Measurements from ENCODE around the gene CRYL1.

Gene CRYL1

DNA sequence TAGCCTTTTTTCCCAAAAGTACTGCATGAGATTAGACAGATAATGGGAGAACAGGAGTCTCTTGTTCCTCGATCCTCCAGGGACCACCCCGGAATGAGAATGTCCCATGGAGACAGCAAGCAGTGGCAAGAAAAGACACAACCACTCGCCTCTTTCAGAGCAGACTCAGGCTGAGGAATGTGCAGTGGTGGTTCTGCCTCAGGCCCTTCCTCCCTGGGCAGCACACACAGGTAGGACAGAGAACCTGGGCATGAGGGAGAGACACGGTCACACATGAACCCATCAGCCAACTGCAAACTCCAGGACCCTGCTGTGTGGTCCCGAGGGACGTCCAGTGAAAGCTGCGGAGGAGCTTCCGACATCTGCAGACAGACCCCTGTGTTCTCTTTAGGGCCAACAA lies 31.0 kb downstream of the CRYL1 start:
- DNase-seq, result no peak

DNA sequence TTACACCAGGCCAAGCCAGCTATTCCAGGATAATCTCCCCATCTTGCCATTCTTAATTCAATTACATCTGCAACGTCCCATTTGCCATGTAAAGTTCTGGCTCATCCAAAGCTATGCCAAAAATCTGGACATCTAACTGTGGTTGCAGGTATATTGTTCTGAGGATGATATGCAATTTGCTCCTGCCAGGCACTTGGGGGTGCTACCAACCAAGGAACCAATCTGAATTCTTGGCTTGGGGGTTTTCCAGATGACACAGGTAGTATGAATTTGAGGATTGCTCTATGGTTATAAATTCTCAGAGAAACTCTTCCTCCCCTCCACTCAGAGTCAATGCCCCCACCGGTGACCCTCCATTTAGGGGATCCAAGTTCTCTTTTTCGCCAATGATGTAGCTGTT lies 33.0 kb downstream of the CRYL1 start:
- DNase-seq, result peak in 1 of 2 donors; percentile 10

DNA sequence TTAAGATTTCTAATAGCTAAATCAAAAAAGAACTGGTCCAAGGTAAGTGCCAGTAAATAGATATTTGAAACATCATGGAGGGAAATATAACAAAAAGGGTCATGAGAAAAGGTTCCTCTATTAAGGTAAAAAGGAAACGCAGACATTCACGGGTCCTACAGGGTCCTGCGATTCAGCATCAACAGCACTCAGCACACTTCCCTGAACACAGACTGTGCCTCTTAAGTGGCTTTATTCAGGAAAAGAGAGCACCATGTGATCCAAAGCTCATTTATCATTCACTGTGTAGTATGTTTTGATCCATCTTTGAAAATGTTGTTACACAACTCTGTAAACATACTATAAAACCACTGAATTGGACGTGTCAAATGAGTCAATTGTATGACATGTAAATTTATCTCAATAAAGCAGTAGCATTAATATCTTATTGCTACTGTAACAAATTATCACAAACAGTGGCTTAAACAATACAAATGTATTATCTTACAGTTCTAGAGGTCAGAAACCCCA lies 33.7 kb downstream of the CRYL1 start:
- DNase-seq, result no peak

DNA sequence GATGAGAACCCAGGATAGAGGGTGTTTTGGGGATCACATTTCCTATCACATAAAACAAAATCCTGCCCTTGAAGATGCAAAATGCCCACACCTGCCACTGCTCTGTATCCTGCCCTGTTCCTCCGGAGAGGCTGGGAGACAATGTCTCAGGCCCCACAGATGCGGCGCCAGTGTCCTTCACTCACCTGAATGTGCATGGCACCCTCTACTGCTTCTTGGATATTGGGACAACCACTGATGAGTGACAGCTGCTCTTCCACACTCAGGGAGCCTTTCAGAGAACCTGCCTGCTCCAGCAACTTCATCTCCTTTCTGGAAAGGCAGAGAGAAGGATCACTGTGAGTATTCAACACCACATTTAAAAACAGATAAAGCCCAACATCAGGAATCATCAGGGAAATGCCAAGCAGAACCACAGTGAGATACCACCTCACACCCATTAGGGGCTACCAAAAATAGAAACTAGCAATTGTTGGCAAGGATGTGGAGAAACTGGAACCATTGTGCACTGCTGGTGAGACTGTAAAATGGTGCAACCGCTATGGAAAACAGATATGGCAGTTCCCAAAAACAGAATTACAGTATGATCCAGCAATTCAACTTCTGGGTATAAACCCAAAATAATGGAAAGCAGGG lies 36.4 kb downstream of the CRYL1 start:
- DNase-seq, result peak; percentile 48 to 65

DNA sequence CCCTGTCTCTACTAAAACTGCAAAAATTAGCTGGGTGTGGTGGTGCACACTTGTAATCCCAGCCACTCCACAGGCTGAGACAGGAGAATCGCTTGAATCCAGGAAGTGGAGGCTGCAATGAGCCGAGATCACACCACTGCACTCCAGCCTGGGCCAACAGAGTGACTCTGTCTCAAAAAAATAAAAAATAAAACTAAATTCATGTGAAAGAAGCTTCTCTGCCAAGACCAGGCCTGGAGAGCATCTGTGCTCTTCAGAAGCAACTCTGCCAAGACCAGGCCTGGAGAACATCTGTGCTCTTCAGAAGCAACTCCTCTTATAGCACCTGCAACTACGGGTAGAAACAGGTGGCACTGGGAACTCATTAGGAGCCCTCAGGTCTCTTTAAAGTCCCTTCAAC lies 37.7 kb downstream of the CRYL1 start:
- no peak for DNase-seq

DNA sequence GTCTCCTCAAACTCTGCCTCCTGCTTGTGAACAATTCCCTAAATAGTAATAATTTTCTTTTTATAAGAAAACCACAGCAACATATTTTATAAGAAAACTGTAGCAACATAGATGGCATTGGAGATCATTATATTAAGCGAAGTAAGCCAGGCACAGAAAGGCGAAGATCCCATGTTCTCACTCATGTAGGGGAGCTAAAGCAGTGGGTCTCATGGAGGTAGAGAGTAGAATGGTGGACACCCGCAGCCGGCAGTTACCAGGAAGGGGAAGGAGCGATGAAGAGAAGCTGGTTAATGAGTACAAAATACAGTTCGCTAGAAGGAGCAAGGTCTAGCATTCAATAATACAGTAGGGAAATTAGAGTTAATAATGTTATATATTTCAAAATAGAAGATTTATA lies 42.9 kb downstream of the CRYL1 start:
- no peak for DNase-seq

DNA sequence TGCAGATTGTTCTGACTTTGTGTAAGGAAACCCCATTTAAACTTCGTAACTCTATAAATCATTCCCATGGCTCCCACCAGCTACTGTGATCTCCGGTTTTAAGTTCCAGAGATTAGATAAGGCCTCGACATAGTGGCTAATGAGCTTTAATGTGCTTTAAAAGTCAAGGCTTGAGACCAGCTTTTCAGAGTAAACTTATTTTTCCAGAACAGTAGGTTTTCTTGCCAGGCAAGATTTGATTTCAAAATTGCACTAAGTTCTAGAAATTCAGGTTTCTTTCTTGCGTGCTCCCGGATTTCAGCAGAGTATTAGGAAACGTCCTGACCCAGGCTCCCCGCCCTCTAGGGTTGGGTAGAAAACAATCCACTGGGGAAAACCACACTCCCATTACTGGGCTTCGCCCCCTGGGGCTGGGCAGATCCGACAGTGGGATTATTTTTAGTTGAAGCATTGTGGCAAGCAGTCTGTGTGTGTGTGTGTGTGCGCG lies 43.3 kb downstream of the CRYL1 start:
- no peak for DNase-seq

DNA sequence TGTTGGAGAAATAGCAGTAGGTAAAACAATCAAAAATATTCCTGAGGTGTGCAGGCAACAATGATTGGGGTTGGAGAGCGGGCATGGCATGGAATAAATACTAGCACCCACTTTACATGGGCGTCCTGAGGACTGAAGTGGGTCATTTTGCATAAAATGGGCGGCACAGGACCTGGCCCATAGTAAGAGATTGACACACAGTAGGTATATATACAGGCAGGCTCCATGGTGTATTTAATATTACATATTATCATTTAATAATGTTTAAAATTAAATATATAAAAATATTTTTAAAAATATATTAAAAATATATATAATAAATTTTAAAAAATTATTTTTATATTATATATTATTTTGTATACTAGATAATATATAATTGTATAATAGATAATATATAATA lies 48.3 kb downstream of the CRYL1 start:
- DNase-seq, result no peak

DNA sequence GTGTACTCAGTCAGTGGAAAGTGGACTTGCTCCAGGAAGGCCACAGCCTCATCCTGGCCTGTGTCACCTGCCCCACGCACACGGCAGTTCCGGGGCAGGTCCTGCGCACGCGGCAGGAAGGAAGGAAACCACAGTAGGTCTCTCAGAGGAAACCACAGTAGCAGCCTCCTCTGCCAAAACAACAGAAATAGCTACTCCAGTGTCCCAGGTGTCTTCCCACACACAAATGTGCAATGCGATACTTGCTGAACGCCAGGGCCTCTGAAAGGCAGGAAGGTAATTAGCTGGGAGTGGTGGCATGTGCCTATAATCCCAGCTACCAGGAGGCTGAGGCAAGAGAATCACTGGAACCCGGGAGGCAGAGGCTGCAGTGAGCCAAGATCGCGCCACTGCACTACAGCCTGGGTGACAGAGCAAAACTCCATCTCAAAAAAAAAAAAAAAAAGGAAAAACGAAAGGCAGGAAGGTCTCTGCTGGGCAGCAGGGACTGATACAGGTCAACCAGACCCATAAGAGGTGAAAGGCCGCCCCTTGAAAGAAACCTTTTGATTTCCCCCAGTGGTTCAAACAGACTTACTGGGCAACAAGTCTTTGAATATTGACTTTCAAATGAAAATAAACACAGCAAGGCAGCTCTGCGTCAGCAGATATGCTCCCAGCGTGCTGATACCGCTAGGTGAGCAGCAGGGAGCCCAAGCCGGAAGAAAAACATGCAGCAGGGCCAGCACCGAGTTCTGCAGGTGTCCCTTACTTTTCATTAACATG lies 49.5 kb downstream of the CRYL1 start:
- no peak for DNase-seq

DNA sequence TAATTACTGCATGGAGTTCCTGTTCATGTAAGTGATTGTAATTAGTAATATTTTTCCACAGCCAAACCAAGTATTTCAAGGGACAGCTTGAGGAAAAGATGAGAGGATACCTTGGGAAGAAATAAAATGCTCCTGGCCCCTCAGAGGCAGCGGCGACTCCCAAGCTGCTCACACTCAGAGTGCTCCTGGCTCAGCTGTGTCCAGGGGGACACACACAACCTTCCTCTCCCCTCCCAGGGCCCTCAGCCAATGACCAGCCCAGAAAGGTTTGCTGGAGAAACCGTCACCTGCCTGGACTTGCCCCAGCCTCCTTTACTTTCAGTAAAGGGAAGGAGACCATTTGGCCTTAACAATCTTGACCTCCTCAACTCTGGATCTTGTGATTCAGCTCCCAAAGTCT lies 51.1 kb downstream of the CRYL1 start:
- DNase-seq, result no peak

DNA sequence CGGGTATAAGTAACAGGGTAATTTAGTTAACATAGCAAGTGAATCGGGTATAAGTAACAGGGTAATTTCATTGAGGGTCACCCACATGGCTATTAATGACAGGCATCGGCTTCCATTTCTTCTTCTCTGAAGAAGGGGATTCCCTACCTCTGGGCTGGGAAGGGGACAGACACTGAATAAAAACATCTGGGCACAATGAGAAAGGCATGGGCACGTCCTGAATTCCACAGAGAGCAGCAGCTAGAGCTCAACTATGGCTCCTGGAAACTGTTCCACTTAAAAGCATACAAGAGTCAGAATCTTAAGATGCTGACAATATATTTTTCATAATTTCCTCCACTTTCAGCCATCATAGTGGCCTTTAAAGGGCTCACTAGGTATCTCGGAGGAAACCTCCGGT lies 51.8 kb downstream of the CRYL1 start:
- no peak for DNase-seq

DNA sequence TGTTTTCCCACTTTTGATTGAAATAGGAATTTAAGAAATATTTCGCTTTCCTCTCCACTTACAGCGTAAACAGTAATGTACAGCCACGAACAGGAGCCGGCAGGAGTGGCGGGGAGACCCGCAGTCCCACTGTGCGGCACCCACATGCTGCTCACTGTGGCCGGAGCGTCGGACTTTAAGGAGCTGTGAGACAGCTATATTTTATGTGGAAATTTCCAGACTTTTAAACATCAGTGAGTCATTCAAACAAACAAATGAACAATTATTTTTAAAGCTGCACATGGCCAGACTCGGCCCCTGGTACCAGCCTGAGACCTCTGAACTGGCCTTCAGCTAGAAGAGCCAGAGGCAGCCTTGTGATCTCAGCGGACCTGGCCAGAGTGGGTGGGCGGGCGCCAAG lies 52.5 kb downstream of the CRYL1 start:
- no peak for DNase-seq

DNA sequence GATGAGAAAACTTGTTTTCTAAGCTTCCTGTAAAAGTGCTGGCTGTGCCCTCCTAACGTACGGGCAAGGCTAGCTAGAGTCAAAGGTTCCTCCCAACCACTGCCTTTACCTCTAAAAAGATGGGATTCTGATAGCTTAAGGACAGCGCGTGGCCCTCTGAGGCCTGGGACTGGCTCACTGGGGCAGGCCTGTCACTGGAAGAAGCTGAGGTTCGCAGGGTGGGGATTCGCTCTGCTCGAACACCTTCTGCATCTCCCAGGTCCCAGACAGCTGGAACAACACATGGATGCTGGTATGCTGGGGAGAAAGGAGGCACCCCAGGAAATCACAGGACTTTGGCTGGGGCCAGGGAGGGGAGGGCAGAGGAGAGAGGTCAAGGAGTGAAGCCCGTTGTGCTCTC lies 53.1 kb downstream of the CRYL1 start:
- DNase-seq, result no peak

DNA sequence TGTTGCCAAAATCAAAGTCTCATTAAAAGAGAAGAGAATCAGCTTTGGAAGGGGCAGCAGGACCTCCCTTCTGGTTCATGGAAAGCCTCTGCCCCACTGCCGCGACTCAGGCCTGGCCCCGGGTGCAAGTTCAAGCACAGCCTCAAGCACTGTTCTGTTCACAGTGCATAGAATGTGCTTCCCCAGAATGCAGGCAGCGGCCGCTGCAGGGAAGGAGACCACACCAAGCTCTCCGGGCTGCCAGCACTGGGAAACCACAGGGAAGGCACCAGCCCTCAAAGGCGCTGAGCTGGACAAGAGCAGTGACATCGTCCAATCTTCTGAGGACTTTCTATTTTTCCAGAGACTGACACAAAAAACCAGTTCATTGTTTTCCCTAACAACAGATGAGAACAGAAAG lies 55.5 kb downstream of the CRYL1 start:
- DNase-seq, result no peak

DNA sequence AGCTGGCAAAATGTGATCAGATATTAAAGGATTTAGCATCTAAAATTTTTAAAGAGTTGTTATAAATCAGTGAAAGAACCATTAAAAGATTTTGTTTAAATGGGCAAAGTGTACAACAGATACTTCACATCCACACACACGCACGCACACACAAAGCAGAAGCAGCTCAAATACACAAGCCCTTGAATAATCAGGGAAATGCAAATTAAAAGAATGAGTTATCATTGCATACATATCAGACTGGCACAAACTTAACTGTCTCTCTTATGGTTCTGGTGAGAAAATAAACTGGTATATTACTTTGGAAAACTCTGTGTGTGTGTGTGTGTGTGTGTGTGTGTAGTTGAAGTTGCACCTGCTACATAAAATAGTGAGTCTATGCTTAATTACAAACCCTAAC lies 59.3 kb downstream of the CRYL1 start:
- no peak for DNase-seq

DNA sequence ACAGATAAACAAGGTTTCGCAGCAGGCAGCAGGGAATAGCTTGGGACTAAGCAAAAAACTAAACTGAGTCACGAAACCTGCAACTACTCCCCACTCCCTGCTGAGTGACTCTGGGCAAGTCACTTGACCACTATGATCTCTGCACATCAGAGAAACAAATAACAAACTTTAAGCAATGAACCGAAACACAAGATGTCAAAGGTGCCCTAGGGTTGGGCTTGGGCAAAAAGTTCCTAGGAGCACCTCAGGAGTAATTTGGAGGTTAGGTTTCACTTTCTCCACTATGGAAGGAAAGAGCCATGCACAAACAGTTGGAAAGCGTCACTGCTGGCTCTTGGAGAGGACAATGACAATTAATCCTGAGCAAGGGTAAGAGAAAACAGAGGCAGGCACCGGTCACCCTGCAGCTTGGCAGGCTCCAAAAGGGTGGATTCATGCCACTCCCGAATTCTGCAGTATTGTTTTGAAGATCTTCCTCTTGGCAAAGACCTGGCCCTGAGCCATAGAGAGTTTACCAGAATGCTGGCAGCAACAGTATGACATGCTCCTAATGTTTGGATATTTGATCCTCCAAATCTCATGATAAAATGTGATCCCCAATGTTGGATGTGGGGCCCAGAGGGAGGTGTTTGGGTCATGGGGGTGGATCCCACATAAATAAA lies 60.3 kb downstream of the CRYL1 start:
- no peak for DNase-seq

DNA sequence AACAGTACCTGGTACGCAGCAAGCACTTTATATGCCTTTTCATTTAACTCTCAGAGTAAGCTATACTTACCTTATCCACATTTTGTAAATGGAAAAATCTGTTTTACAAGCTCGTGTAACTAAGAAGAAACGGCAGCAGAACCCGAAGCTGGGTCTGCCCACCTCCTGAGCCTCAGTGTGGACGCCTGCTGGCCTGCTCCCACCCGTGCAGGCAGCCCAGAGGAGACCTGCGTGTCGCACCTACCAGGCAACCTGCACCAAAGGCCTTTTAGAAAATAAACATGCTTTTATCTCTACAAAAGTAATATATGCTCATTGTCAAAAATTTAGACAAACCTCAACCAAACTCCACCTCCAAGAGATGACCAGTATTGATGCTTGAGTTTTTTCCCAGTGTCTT lies 62.7 kb downstream of the CRYL1 start:
- DNase-seq, result no peak

DNA sequence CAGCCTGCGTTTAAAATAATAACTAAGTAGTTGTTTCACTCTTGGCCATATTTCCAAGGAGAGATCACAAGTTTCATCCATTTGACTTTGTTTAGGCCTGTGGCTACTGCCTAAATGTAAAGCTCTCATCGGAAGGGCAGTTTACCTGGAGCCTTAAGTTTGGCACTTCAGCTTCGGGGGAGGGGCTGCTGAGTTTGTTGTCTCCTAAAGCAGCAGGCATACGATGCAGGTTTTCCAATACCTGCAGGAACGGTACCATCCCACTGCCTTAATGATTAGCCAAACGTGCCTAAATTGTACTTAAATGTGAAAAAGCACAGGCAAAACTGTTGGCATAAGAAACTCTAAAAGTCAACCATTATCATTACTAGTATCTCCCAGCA lies 63.1 kb downstream of the CRYL1 start:
- DNase-seq, result no peak

DNA sequence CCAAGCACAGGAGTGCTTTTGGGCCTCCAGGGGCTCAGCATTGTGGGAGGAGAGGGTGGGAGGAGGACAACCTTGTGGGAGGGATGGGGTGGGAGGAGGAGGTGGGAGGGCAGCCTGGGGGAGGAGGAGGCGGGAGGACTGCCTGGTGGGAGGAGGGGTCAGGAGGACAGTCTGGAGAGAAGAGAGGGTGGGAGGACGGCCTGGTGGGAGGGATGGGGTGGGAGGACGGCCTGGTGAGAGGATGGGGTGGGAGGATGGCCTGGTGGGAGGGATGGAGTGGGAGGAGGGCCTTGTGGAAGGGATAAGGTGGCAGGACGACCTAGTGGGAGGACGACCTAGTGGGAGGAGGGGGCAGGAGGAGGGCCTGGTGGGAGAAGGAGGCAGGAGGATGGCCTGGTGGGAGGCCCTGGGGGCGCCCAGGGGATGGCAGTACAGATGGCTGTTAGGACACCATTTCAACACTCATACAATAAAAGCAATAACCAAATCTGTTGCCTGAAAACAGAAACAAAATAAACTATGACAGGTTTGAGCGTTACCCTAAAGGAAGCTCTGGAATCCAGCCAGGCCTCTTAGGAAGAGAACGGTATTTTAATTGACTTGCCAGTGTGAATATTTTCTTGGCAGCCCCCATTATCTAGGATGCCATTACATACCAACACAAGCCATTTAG lies 63.7 kb downstream of the CRYL1 start:
- DNase-seq, result no peak

DNA sequence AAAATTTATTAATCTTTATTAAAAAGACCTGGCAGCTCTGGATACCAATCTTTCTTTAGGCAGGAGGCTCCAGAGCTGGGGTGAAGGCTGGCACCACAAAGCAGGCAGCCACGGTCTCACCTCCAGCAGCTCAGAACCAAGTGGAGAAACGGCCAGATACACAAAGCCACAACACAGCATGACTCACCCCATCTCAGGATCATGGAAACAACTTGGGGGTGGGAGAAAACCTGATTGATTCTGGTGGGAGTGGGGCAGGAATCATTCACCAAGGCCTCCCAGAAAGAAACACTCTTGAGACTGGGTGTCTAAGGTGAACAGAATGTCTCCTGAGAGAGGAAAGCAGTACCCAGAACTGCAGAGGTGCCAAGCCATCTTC lies 64.2 kb downstream of the CRYL1 start:
- DNase-seq, result no peak

DNA sequence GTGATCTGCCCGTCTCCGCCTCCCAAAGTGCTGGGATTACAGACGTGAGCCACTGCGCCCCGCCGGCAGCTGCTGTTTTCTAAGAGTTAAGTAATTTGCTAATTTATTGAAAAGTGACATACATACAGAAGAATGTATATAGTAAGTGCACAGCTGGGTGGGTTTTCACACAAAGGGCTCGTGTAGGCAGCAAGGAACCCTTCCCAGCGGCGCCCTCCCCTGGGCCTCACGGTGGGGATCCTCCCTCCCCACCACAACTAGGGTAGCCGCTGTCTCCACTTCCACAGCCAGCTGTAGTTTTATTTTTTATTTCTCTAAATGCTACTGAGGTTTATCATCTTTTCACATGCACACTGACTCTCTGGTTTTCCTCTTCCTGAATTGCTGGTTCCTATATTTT lies 64.9 kb downstream of the CRYL1 start:
- no peak for DNase-seq

DNA sequence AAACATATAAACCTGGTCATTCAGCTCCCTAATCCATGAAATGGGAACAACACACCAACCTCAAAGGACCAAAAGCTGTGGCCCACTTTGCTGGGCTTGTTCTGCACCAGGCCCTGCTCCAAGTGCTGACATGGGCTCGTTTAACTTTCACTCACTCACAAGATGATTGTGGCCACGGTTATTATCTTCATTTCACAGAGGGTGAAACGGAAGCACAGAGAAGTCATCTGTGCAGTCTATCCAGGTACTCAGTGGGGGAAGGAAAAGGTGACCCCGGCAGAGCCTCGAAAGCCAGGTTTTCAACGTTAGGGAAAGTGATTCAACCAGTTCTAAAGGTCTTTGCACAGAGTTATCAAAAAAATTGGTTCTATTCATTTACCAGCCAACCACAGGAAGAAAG lies 68.0 kb downstream of the CRYL1 start:
- DNase-seq, result no peak

DNA sequence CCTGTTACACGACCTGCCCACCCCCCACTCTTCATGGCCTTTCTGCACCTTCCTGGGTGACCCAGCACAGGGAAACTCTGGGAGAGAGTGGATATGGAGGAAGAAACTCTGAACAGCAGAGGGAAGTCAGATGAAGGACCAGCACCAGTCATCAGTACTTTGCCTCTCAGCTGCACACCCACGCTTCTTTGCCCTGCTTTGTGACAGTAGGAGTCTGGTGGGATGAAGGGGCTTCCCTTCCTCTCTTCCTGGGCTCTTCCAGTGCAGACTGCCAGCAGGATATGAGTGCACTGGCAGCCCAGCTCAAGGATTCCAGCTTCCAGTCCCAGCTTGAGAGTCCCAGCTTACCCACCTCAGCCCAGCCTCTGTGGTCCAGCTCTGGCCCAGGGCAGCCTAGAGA lies 68.9 kb downstream of the CRYL1 start:
- peak in 1 of 2 donors; percentile 40 for DNase-seq

All from inflammatory macrophage (primary cell).